KMS-11 (cell line): ENCODE results near the gene UBE2D2.

Experiments
- H2AFZ ChIP-seq: fragments of 200-600 bp; sonication (generic); 2 replicates; pipeline ENCODE4 v1.6.1; 2016; ENCODE audit warnings: antibody characterized with exemption, mixed run types, low read depth
- H3K27ac ChIP-seq: fragments of 200-600 bp; sonication (generic); 2 replicates; pipeline ENCODE4 v1.6.1; 2016; ENCODE audit warnings: mild to moderate bottlenecking, mixed run types
- H3K27me3 ChIP-seq: fragments of 200-600 bp; sonication (generic); 2 replicates; pipeline ENCODE4 v1.6.1; 2017; ENCODE audit warnings: mild to moderate bottlenecking, low read depth, mixed run types, moderate library complexity; ENCODE audit not compliant: insufficient read depth
- H3K36me3 ChIP-seq: fragments of 200-600 bp; sonication (generic); 2 replicates; pipeline ENCODE4 v1.6.1; 2017; ENCODE audit warnings: mild to moderate bottlenecking, mixed run types; ENCODE audit not compliant: insufficient read depth
- H3K4me1 ChIP-seq: fragments of 200-600 bp; sonication (generic); 2 replicates; pipeline ENCODE4 v1.6.1; 2016; ENCODE audit warnings: mild to moderate bottlenecking, low read depth, mixed run types; ENCODE audit not compliant: poor library complexity, severe bottlenecking
- H3K4me2 ChIP-seq: fragments of 200-600 bp; sonication (generic); 2 replicates; pipeline ENCODE4 v1.7.0; 2016; ENCODE audit warnings: mild to moderate bottlenecking, mixed run types
- H3K4me3 ChIP-seq: fragments of 200-600 bp; sonication (generic); IDR thresholded peaks from 2 replicates; pipeline ENCODE4 v1.6.1; 2017; ENCODE audit warnings: low read depth, low read length, mixed read lengths; ENCODE audit not compliant: insufficient read depth
- H3K79me2 ChIP-seq: fragments of 200-600 bp; sonication (generic); 2 replicates; pipeline ENCODE4 v1.6.1; 2016; ENCODE audit warnings: low read depth, mixed run types; ENCODE audit not compliant: insufficient read depth
- H3K9ac ChIP-seq: fragments of 200-600 bp; sonication (generic); 2 replicates; pipeline ENCODE4 v1.6.1; 2016; ENCODE audit warnings: mild to moderate bottlenecking, mixed run types
- H4K20me1 ChIP-seq: fragments of 200-600 bp; sonication (generic); 2 replicates; pipeline ENCODE4 v1.6.1; 2016; ENCODE audit warnings: mild to moderate bottlenecking, mixed run types; ENCODE audit not compliant: insufficient read depth
- CTCF ChIP-seq: fragments of 200-600 bp; sonication (generic); conservative IDR thresholded peaks from 2 replicates; pipeline ENCODE4 v1.6.1; 2017; ENCODE audit warnings: low read depth, mild to moderate bottlenecking, antibody characterized with exemption, low read length, moderate library complexity, mixed read lengths

Gene UBE2D2

GRCh38 chr5:139662617-139663016 is 101.5 kb downstream of the UBE2D2 start:
- Histone ChIP-seq H4K20me1 (peaks cover 23% of the 10 kb centered on the region; the same call in 1 of the 2 replicates), H3K36me3 (no peaks in the 10 kb centered on the region), H3K79me2 (peaks cover 96% of the 10 kb centered on the region), H2AFZ (no peak overlapping the region), H3K9ac (no peak overlapping the region), H3K27me3 (no peaks in the 10 kb centered on the region), H3K4me1 (peaks cover 67% of the 10 kb centered on the region), H3K27ac (no peak overlapping the region), H3K4me3 (no peak overlapping the region), H3K4me2 (no peak overlapping the region)
- TF ChIP-seq CTCF = no peak

- H3K27me3 ChIP-seq = no peaks in the 10 kb centered on the region
- H3K4me1 ChIP-seq = peaks cover 65% of the 10 kb centered on the region
- H3K4me3 ChIP-seq = no peak overlapping the region
- H4K20me1 ChIP-seq = peaks cover 23% of the 10 kb centered on the region; the same call in 1 of the 2 replicates
- no peak for TF ChIP-seq CTCF
- H3K9ac ChIP-seq = no peak overlapping the region
- H2AFZ ChIP-seq = no peak overlapping the region
- no peak overlapping the region for H3K4me2 ChIP-seq
- H3K79me2 ChIP-seq = peaks cover 97% of the 10 kb centered on the region
- no peaks in the 10 kb centered on the region for H3K36me3 ChIP-seq
- H3K27ac ChIP-seq = no peak overlapping the region; the same call in 1 of the 2 replicates
Measured at GRCh38 chr5:139663207-139664085, 102.3 kb downstream of the UBE2D2 start.

GRCh38 chr5:139664086-139664693 is 103.1 kb downstream of the UBE2D2 start:
- Histone ChIP-seq H3K27me3 (no peaks in the 10 kb centered on the region), H3K36me3 (no peaks in the 10 kb centered on the region), H3K4me2 (no peak overlapping the region), H3K4me3 (no peak overlapping the region), H2AFZ (no peak overlapping the region), H3K9ac (no peak overlapping the region), H3K27ac (no peak overlapping the region; the same call in 1 of the 2 replicates), H3K79me2 (peaks cover 97% of the 10 kb centered on the region), H3K4me1 (peaks cover 62% of the 10 kb centered on the region), H4K20me1 (0 out of 2 replicates have a peak, but pooled peaks cover 23% of the 10 kb centered on the region)
- TF ChIP-seq CTCF = no peak

- Histone ChIP-seq H3K4me1 (peaks cover 62% of the 10 kb centered on the region), H3K27me3 (no peaks in the 10 kb centered on the region), H3K36me3 (no peaks in the 10 kb centered on the region), H3K79me2 (peaks cover 95% of the 10 kb centered on the region), H3K4me3 (no peak overlapping the region), H3K4me2 (no peak overlapping the region), H2AFZ (no peak overlapping the region), H4K20me1 (0 out of 2 replicates have a peak, but pooled peaks cover 23% of the 10 kb centered on the region), H3K27ac (no peak overlapping the region; the same call in 1 of the 2 replicates), H3K9ac (no peak overlapping the region)
- no peak for TF ChIP-seq CTCF
Measured at GRCh38 chr5:139664727-139665351, 103.7 kb downstream of the UBE2D2 start.
